Tibial nerve (tissue), 4 donors: Measurements from ENCODE around the gene GALNT12. TPM values are rescaled to one million over a fixed set of nuclear protein-coding genes. Genes with fewer than 3 reads are reported as not detected.

Source experiments
- DNase-seq, 2 donors: peaks; one replicate each; pipeline ENCODE4 v3.0.0-alpha.2; 2019; ENCODE audit warnings: low spot score in 2 of 2
- H3K27ac ChIP-seq, 4 donors: fragments of 200-600 bp; sonication (generic) in 3 of 4; one replicate each; pipeline ENCODE4 v1.5.1; 2017 to 2019; ENCODE audit warnings: mild to moderate bottlenecking in 1 of 4
- H3K27me3 ChIP-seq, 2 donors: fragments of 200-600 bp; sonication (generic) in 1 of 2; one replicate each; pipeline versions ENCODE4 v1.5.1 to v1.6.0; 2017 to 2019
- H3K36me3 ChIP-seq, 3 donors: fragments of 200-600 bp; sonication (generic); one replicate each; pipeline ENCODE4 v1.5.1; 2018 to 2019
- H3K4me1 ChIP-seq, 4 donors: fragments of 200-600 bp; sonication (generic) in 3 of 4; one replicate each; pipeline ENCODE4 v1.5.1; 2017 to 2019
- H3K4me3 ChIP-seq, 4 donors: fragments of 200-600 bp; sonication (generic) in 3 of 4; one replicate each; pipeline ENCODE4 v1.5.1; 2017 to 2019; ENCODE audit warnings: mild to moderate bottlenecking in 1 of 4, moderate library complexity in 1 of 4
- H3K9me3 ChIP-seq, 4 donors: fragments of 200-600 bp; sonication (generic) in 3 of 4; one replicate each; pipeline ENCODE4 v1.5.1; 2017 to 2019
- EP300 ChIP-seq, 2 donors: sonication (generic); formaldehyde crosslinking; IDR thresholded peaks; one replicate each; pipeline ENCODE4 v1.6.1; 2017; ENCODE audit warnings: antibody characterized with exemption in 2 of 2, mild to moderate bottlenecking in 1 of 2
- POLR2A ChIP-seq, 2 donors: fragments of 450-650 bp; IDR thresholded peaks; one replicate each; pipeline ENCODE4 v1.6.1; 2017; ENCODE audit warnings: antibody characterized with exemption in 2 of 2, mild to moderate bottlenecking in 2 of 2, moderate library complexity in 2 of 2
- WGBS, 2 donors: methylation state at CpG; one replicate each; pipeline ENCODE4 v1.1.5; 2018; 5-methylcytosine and 5-hydroxymethylcytosine counted together
- total RNA-seq, 4 donors: library from RNA; depleted of rRNA; stranded (reverse); fragments of >200 nt; gene quantifications; one replicate each; pipeline ENCODE4 v1.1.0, GENCODE V29; 2016
- TF ChIP-seq, protein P1 (sequence below), 5 experiments: fragments of 200-600 bp in 3 of 5; fragments of 450-650 bp in 2 of 5; sonication (generic) in 3 of 5; IDR thresholded peaks; one replicate each; pipeline ENCODE4 v1.5.1; 2016 to 2019; ENCODE audit warnings: antibody characterized with exemption in 5 of 5, mild to moderate bottlenecking in 3 of 5, moderate library complexity in 2 of 5

Gene GALNT12
- total RNA-seq, 4 donors from 2014 or later = 1.8 to 6.0 (median 3.5) TPM

- H3K4me1 ChIP-seq = peaks cover 0 to 27% (median 2%) of the 10 kb centered on the region in 4 donors
- H3K36me3 ChIP-seq = no peaks in the 10 kb centered on the region
- no peak for DNase-seq
- 70 to 81% methylated on average over 4 of the region's 4 CpGs for WGBS, 2 donors
- no peaks in the 10 kb centered on the region for H3K27me3 ChIP-seq
- H3K9me3 ChIP-seq = peaks cover 0 to 15% (median 0%) of the 10 kb centered on the region in 4 donors
- no peak overlapping the region for H3K4me3 ChIP-seq
- TF ChIP-seq, protein P1, sequence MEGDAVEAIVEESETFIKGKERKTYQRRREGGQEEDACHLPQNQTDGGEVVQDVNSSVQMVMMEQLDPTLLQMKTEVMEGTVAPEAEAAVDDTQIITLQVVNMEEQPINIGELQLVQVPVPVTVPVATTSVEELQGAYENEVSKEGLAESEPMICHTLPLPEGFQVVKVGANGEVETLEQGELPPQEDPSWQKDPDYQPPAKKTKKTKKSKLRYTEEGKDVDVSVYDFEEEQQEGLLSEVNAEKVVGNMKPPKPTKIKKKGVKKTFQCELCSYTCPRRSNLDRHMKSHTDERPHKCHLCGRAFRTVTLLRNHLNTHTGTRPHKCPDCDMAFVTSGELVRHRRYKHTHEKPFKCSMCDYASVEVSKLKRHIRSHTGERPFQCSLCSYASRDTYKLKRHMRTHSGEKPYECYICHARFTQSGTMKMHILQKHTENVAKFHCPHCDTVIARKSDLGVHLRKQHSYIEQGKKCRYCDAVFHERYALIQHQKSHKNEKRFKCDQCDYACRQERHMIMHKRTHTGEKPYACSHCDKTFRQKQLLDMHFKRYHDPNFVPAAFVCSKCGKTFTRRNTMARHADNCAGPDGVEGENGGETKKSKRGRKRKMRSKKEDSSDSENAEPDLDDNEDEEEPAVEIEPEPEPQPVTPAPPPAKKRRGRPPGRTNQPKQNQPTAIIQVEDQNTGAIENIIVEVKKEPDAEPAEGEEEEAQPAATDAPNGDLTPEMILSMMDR (IDR thresholded peaks at IDR 0.05) = no peak
- no peak for TF ChIP-seq EP300 (IDR thresholded peaks at IDR 0.05)
- TF ChIP-seq POLR2A (IDR thresholded peaks at IDR 0.05) = no peak
- no peak overlapping the region for H3K27ac ChIP-seq
Measured at GRCh38 chr9:98892690-98893089, 85.2 kb downstream of the GALNT12 start.

- Histone ChIP-seq H3K4me3 (no peak overlapping the region), H3K36me3 (no peaks in the 10 kb centered on the region), H3K27me3 (no peaks in the 10 kb centered on the region), H3K4me1 (peaks cover 0 to 14% (median 0%) of the 10 kb centered on the region in 4 donors), H3K27ac (no peak overlapping the region), H3K9me3 (peaks cover 0 to 15% (median 0%) of the 10 kb centered on the region in 4 donors)
- WGBS, 2 donors = 79 to 86% methylated on average over 3 of the region's 3 CpGs
- TF ChIP-seq POLR2A (IDR thresholded peaks at IDR 0.05) (no peak), EP300 (IDR thresholded peaks at IDR 0.05) (no peak)
- TF ChIP-seq, protein P1 (IDR thresholded peaks at IDR 0.05) = no peak
- no peak for DNase-seq
Measured at GRCh38 chr9:98894171-98894570, 86.7 kb downstream of the GALNT12 start.

DNA sequence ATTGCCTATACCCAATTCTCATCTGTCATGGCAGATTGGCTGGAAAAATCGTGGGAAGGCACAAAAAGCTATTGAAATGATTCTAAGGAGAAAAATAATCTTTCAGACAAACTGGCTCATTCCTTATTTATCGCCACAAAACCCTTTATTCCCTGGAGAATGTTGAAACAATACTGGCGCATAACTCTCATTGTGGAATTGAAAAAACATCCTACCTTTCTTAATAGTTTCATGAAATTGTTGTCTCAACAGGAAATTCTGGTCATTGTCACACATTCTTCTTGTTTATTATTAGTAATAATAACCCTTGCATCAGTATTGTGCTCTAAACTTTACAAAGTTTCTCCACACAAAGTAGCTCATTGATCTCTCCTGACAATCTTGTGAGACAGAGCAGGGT, 87.3 kb downstream of the GALNT12 start:
- H3K27me3 ChIP-seq = no peaks in the 10 kb centered on the region
- DNase-seq = no peak
- peaks cover 0 to 15% (median 0%) of the 10 kb centered on the region in 4 donors for H3K9me3 ChIP-seq
- no peak overlapping the region for H3K4me3 ChIP-seq
- TF ChIP-seq EP300 (IDR thresholded peaks at IDR 0.05) (no peak), POLR2A (IDR thresholded peaks at IDR 0.05) (no peak)
- TF ChIP-seq, protein P1 (IDR thresholded peaks at IDR 0.05) = no peak
- no peak overlapping the region for H3K27ac ChIP-seq
- H3K4me1 ChIP-seq = peaks cover 0 to 14% (median 0%) of the 10 kb centered on the region in 4 donors
- WGBS, 2 donors = 66 to 72% methylated on average over 3 of the region's 3 CpGs
- no peaks in the 10 kb centered on the region for H3K36me3 ChIP-seq

DNA sequence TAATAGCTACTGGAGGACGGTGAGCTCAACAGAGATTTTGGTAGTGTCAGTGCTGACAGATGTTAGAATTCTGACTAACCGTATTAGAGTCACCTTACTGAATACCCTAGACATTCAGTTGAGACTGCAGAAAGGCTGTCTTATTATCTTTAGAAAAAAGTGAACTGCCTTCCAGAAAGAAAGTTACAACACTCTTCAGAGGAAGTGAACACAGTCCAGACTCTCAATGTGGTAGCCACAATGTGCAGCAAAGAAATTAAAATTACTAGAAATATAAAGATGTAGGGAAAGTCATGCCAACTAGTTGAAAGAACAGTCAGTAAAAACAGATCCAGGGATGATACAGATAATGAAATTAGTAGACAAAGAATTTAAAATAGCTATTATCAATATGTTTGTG, 89.2 kb downstream of the GALNT12 start:
- H3K9me3 ChIP-seq = peaks cover 0 to 15% (median 0%) of the 10 kb centered on the region in 4 donors
- H3K4me3 ChIP-seq = no peak overlapping the region
- WGBS, 2 donors = 96 to 100% methylated on average over 2 of the region's 2 CpGs
- TF ChIP-seq EP300 (IDR thresholded peaks at IDR 0.05) (no peak), POLR2A (IDR thresholded peaks at IDR 0.05) (no peak)
- TF ChIP-seq, protein P1 (IDR thresholded peaks at IDR 0.05) = no peak
- H3K4me1 ChIP-seq = peaks cover 0 to 9% (median 0%) of the 10 kb centered on the region in 4 donors
- no peak for DNase-seq
- H3K36me3 ChIP-seq = no peaks in the 10 kb centered on the region
- H3K27me3 ChIP-seq = no peaks in the 10 kb centered on the region
- no peak overlapping the region for H3K27ac ChIP-seq

- no peaks in the 10 kb centered on the region for H3K27me3 ChIP-seq
- H3K4me3 ChIP-seq = no peak overlapping the region
- peaks cover 0 to 15% (median 0%) of the 10 kb centered on the region in 4 donors for H3K9me3 ChIP-seq
- TF ChIP-seq, protein P1 (IDR thresholded peaks at IDR 0.05) = no peak
- no peak for TF ChIP-seq EP300 (IDR thresholded peaks at IDR 0.05)
- no peak for TF ChIP-seq POLR2A (IDR thresholded peaks at IDR 0.05)
- H3K4me1 ChIP-seq = peaks cover 0 to 9% (median 0%) of the 10 kb centered on the region in 4 donors
- no peaks in the 10 kb centered on the region for H3K36me3 ChIP-seq
- no peak overlapping the region for H3K27ac ChIP-seq
- no peak for DNase-seq
- 49 to 61% methylated on average over 1 of the region's 1 CpG for WGBS, 2 donors
Measured at GRCh38 chr9:98897745-98898144, 90.3 kb downstream of the GALNT12 start.
